ENCODE data around the gene TRPV6. TPM values are rescaled to one million over a fixed set of nuclear protein-coding genes. Genes with fewer than 3 reads are reported as not detected.

Gene TRPV6
- total RNA-seq (2014; rRNA removed; shearing (Covaris generic); ENCODE audit: low replicate concordance) = not detected in 2 replicates

GRCh38 chr7:142885311-142886230, at the start of gene TRPV6:
Gene TRPV6, minus strand, starts transcription at chr7:142885745.
- no peaks in the 10 kb centered on the region for H3K9me3 ChIP-seq
- no peaks in the 10 kb centered on the region for H3K36me3 ChIP-seq
- peak; percentile 57 for DNase-seq
- no peak within 1 kb of the TSS for H3K4me3 ChIP-seq
- H3K27me3 ChIP-seq = no peaks in the 10 kb centered on the region

GRCh38 chr7:142934056-142934455, 48.5 kb upstream of the TRPV6 start:
- no peak for DNase-seq
- Histone ChIP-seq H3K27me3 (no peaks in the 10 kb centered on the region), H3K9me3 (no peaks in the 10 kb centered on the region), H3K36me3 (no peaks in the 10 kb centered on the region), H3K4me3 (no peak overlapping the region)

DNA sequence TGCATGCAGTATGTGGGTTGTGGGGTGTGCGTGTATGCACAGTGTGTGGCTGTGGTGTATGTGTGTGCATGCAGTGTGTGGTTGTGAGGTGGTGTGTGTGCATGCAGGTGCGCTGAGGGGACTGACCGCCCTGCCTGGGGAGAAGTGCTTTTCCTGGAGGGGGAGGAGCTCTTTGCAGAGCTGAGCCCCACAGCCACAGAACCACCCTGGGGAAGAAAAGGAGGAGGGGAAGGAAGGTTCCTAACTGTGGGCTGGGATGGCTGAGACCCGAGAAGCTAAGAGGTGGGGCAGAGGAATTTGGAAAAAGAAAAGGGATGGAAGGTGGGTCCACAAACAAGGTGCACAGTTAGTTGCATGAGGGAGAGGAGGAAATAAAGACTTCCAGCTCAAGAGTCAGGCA, 48.1 kb upstream of the TRPV6 start, which contains the start of gene TRPV5:
TSS of gene TRPV5 (minus strand) at position 123 of the 400 bp plus-strand sequence. CDS start 287 bp downstream, outside the sequence.
- Histone ChIP-seq H3K4me3 (no peak within 1 kb of the TSS), H3K27me3 (no peaks in the 10 kb centered on the region), H3K36me3 (no peaks in the 10 kb centered on the region), H3K9me3 (no peaks in the 10 kb centered on the region)
- no peak for DNase-seq

GRCh38 chr7:142933092-142933475, 47.5 kb upstream of the TRPV6 start:
- no peak for DNase-seq
- Histone ChIP-seq H3K9me3 (no peaks in the 10 kb centered on the region), H3K36me3 (no peaks in the 10 kb centered on the region), H3K27me3 (no peaks in the 10 kb centered on the region), H3K4me3 (no peak overlapping the region)

GRCh38 chr7:142932386-142933091, 47.0 kb upstream of the TRPV6 start:
- DNase-seq = no peak
- H3K4me3 ChIP-seq = no peak overlapping the region
- no peaks in the 10 kb centered on the region for H3K27me3 ChIP-seq
- no peaks in the 10 kb centered on the region for H3K9me3 ChIP-seq
- no peaks in the 10 kb centered on the region for H3K36me3 ChIP-seq

- Histone ChIP-seq H3K27me3 (no peaks in the 10 kb centered on the region), H3K36me3 (no peaks in the 10 kb centered on the region), H3K4me3 (no peak overlapping the region), H3K9me3 (no peaks in the 10 kb centered on the region)
- DNase-seq = no peak
Observed at GRCh38 chr7:142930126-142930730, 44.7 kb upstream of the TRPV6 start.

- H3K4me3 ChIP-seq = no peak overlapping the region
- no peaks in the 10 kb centered on the region for H3K27me3 ChIP-seq
- no peak for DNase-seq
- H3K36me3 ChIP-seq = no peaks in the 10 kb centered on the region
- no peaks in the 10 kb centered on the region for H3K9me3 ChIP-seq
Observed at GRCh38 chr7:142927949-142928348, 42.4 kb upstream of the TRPV6 start.

- Histone ChIP-seq H3K4me3 (no peak overlapping the region), H3K27me3 (no peaks in the 10 kb centered on the region), H3K9me3 (no peaks in the 10 kb centered on the region), H3K36me3 (no peaks in the 10 kb centered on the region)
- DNase-seq = no peak
Observed at GRCh38 chr7:142927085-142927745, 41.7 kb upstream of the TRPV6 start.

GRCh38 chr7:142925413-142925812, 39.9 kb upstream of the TRPV6 start:
- H3K4me3 ChIP-seq = no peak overlapping the region
- no peak for DNase-seq
- no peaks in the 10 kb centered on the region for H3K27me3 ChIP-seq
- H3K9me3 ChIP-seq = no peaks in the 10 kb centered on the region
- no peaks in the 10 kb centered on the region for H3K36me3 ChIP-seq

- no peaks in the 10 kb centered on the region for H3K36me3 ChIP-seq
- no peaks in the 10 kb centered on the region for H3K27me3 ChIP-seq
- H3K9me3 ChIP-seq = no peaks in the 10 kb centered on the region
- H3K4me3 ChIP-seq = no peak overlapping the region
- DNase-seq = no peak
Observed at GRCh38 chr7:142923391-142923790, 37.8 kb upstream of the TRPV6 start.

- Histone ChIP-seq H3K36me3 (no peaks in the 10 kb centered on the region), H3K4me3 (no peak overlapping the region), H3K27me3 (no peaks in the 10 kb centered on the region), H3K9me3 (no peaks in the 10 kb centered on the region)
- DNase-seq = no peak
Observed at GRCh38 chr7:142919656-142920055, 34.1 kb upstream of the TRPV6 start.

DNA sequence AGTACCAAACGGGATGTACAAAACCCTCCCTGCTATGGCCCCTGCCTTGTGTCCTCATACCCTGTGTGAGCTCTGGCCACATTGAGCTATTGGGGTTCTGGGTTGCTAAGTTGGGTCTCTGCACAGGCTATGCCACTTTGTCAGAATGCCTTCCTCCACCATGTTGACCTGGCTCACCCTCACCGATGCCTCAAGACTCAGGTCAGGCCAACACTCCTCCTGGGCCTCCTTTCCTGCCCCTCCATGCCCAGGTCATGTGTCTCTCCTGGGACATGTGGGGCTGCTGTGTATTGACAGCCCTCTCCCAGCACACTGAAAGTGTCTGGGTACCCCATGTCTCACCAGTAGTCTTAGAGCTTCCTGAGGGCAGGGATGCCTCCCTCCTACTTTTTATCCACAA, 33.4 kb upstream of the TRPV6 start:
- no peak overlapping the region for H3K4me3 ChIP-seq
- H3K9me3 ChIP-seq = no peaks in the 10 kb centered on the region
- no peak for DNase-seq
- no peaks in the 10 kb centered on the region for H3K36me3 ChIP-seq
- no peaks in the 10 kb centered on the region for H3K27me3 ChIP-seq

GRCh38 chr7:142917447-142917846, 31.9 kb upstream of the TRPV6 start:
- DNase-seq = no peak
- Histone ChIP-seq H3K27me3 (no peaks in the 10 kb centered on the region), H3K4me3 (no peak overlapping the region), H3K9me3 (no peaks in the 10 kb centered on the region), H3K36me3 (no peaks in the 10 kb centered on the region)

DNA sequence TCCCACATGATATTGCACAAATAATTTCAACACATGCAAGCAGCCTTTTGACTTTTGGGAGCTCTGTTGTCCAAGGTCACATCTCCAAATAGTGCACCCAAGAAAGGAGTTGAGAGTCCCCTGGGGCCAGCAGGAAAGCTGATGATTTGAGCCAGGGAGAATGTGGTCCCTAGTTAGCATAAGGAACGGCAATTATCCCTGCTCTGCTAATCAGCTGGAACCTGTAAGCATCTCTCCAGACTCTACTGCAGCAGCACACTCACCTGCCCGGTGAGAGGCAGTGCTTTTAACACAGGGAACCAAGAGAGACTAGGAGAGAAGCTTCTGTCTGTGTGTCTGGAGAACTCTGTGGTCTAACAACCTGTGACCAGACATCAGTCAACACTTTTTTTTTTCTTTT, 31.0 kb upstream of the TRPV6 start:
- no peak for DNase-seq
- Histone ChIP-seq H3K9me3 (no peaks in the 10 kb centered on the region), H3K4me3 (no peak overlapping the region), H3K36me3 (no peaks in the 10 kb centered on the region), H3K27me3 (no peaks in the 10 kb centered on the region)

DNA sequence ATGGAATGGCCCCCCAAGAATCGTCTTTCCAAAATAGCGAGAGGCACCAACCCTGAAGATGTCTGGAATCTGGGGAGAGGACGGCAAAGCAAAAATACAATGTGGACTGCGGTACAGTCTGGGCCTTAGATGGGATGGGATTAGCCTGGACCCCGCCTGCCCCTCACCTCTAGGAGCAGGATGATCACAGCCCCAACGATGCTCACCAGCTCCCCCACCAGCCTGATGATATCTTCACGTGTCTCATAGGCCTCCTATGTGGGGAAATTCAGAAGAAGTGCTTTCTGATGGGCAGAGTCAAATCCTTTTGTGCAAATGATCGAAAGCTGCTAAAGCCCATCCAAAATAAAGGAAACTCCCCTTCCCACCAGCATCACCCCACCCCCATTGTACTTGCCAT, 29.8 kb upstream of the TRPV6 start:
- no peak overlapping the region for H3K4me3 ChIP-seq
- DNase-seq = no peak
- no peaks in the 10 kb centered on the region for H3K9me3 ChIP-seq
- H3K36me3 ChIP-seq = no peaks in the 10 kb centered on the region
- H3K27me3 ChIP-seq = no peaks in the 10 kb centered on the region

DNA sequence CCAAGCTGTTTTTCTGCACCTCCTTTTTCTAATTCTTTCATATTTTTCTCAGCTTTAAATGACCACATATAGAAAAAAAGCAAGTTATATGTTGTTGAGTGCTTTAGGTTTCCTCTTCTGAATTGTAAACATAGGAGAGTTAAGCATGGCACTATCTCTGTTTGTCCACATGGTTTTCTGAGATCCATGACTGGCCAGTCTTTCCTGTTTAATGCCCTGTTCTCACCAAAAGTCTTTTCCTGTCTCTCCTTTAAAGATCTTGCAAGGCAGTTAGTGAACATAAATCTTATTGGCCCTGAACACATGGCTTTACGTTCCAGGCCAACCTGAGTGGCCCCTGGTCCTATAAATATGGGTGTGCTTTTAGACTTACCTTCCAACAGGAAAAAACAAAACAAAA, 28.6 kb upstream of the TRPV6 start:
- no peaks in the 10 kb centered on the region for H3K27me3 ChIP-seq
- no peak overlapping the region for H3K4me3 ChIP-seq
- no peak for DNase-seq
- no peaks in the 10 kb centered on the region for H3K9me3 ChIP-seq
- H3K36me3 ChIP-seq = no peaks in the 10 kb centered on the region

GRCh38 chr7:142913566-142913965, 28.0 kb upstream of the TRPV6 start:
- DNase-seq = no peak
- H3K4me3 ChIP-seq = no peak overlapping the region

More at GRCh38 chr7:142913566-142913965, 28.0 kb upstream of the TRPV6 start:
- Histone ChIP-seq H3K9me3 (no peaks in the 10 kb centered on the region), H3K27me3 (no peaks in the 10 kb centered on the region), H3K36me3 (no peaks in the 10 kb centered on the region)
